DMS114 treated with DMSO at 0.1 percent for 48 hours (cell line): ENCODE results near the gene KRTAP9-7.

Experiments
- DNase-seq: peaks from one replicate; lab custom pipeline; 2025; ENCODE audit not compliant: unreplicated experiment; lab: John Stamatoyannopoulos, UW

Gene KRTAP9-7

GRCh38 chr17:41318231-41318630, 42.7 kb downstream of the KRTAP9-7 start:
- DNase-seq = no peak

DNA sequence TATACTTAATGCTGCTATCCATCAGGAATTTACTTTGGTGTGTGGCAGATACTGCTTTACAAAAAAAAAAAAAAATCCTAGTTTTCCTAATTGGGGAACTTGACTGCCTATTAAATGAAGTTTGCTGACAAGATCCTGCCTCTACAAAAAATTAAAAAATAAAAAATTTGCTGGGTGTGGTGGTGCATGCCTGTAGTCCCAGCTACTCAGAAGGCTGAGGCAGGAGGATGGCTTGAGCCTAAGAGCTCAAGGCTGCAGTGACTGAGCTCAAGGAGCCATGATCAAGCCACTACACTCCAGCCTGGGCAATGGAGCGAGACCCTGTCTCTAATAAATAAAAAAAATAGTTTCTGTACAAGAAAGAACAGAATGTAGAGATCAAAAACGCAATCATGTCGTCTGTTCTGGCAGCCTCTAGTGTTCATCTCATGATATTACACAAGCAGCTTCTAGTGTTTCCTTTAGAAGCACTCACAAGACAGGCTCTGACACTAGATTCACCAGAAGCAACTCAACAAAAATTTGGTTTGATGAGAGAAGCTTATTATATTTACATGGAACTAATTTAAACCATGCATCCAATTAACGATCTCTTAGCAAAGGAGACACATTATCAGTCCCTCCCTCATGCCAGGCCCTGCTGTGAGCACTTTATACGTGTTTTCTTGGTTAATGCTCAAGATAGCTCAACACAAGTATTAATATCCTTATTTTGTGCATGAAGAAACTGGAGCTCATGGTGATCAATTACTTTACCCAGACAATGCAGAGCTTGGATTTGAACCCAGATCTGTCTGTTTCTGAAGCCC, 46.8 kb downstream of the KRTAP9-7 start:
- peak; percentile 32 for DNase-seq

GRCh38 chr17:41322903-41323895, 47.7 kb downstream of the KRTAP9-7 start:
- no peak for DNase-seq

GRCh38 chr17:41324180-41325075, 48.9 kb downstream of the KRTAP9-7 start:
- no peak for DNase-seq

GRCh38 chr17:41325126-41325525, 49.6 kb downstream of the KRTAP9-7 start:
- no peak for DNase-seq

GRCh38 chr17:41325611-41326010, 50.1 kb downstream of the KRTAP9-7 start:
- DNase-seq = no peak
